ENCODE results near the gene STK32C.

DNA sequence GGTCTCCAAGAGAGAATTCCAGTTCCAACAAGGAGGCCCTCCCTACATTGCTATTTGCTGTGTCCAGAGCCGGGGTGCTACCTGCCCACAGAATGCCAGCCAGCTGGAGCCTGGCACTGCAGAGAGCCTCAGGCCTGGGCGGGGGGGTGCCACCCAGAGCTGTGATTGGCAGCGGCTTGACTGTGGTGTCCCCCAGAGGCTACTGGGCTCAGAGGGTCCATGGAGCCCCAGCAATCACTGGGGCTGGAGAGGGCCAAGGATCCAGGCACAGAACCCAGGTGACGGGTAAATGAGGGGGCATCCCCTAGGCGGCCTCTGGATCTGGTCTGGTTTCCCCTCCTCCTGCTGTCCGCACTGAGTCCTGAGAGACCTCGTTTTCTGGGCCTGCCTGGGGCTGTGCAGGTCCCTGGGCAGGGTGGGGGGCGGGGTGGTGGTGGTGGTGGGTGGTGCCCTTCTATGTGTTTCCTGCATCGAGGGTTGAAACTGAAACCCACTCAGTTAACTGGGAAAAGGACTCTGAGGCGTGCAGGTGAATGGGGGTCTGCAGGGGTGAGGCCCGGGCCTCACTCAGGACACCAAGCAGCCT is 108.4 kb downstream of the STK32C start:
- TF ChIP-seq, protein P1, sequence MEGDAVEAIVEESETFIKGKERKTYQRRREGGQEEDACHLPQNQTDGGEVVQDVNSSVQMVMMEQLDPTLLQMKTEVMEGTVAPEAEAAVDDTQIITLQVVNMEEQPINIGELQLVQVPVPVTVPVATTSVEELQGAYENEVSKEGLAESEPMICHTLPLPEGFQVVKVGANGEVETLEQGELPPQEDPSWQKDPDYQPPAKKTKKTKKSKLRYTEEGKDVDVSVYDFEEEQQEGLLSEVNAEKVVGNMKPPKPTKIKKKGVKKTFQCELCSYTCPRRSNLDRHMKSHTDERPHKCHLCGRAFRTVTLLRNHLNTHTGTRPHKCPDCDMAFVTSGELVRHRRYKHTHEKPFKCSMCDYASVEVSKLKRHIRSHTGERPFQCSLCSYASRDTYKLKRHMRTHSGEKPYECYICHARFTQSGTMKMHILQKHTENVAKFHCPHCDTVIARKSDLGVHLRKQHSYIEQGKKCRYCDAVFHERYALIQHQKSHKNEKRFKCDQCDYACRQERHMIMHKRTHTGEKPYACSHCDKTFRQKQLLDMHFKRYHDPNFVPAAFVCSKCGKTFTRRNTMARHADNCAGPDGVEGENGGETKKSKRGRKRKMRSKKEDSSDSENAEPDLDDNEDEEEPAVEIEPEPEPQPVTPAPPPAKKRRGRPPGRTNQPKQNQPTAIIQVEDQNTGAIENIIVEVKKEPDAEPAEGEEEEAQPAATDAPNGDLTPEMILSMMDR (IDR thresholded peaks at IDR 0.05 in 8 of 11, conservative IDR thresholded peaks at IDR 0.05 in 3 of 11): no peak
- TF ChIP-seq POLR2A (IDR thresholded peaks at IDR 0.05): no peak

Measured in spleen (tissue), 7 donors.